ENCODE results near the gene STN1.

Gene STN1, protein sequence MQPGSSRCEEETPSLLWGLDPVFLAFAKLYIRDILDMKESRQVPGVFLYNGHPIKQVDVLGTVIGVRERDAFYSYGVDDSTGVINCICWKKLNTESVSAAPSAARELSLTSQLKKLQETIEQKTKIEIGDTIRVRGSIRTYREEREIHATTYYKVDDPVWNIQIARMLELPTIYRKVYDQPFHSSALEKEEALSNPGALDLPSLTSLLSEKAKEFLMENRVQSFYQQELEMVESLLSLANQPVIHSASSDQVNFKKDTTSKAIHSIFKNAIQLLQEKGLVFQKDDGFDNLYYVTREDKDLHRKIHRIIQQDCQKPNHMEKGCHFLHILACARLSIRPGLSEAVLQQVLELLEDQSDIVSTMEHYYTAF

DNA sequence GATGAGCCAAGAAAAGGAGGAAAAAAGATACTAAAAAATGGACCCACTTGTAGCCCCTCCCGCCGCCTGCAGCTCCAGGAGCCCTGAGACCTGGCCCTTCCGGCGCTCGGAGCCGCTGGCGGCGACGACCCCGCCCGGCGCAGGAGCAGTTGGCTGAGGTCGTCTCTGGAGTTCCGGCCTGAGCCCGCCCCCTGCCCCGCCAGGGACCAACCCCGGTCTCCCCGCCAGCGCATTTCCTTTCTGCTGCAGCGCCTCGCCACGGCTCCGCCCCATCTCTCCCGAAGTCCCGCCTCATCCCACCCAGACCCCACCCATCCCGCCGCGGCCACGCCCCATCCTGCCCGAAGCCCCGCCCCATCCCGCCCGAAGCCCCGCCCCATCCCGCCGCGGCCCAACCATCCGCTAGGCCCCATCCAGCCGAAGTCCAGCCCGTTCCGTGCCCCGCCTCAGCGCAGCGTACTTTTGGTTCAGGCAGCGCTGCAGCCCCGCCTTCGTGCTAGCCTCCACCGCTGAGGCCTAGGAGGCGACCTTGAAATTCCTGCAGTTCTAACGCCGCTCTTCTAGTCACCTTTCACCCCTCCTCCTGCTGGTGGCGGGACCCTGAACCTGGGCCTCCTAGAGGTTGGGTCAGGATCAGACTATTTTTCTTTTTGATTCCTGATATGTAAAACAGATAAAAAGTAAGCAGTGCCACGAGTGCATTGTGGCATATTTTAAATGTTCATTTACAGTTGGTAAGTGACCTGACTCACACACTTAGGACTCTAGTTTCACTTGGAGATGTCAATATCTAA lies at the start of gene STN1:
Gene STN1 (minus strand): TSS at position 132 of the 794 bp plus-strand sequence. CDS start 590 bp downstream, outside the sequence.
- DNase-seq: peak; percentile 93

DNA sequence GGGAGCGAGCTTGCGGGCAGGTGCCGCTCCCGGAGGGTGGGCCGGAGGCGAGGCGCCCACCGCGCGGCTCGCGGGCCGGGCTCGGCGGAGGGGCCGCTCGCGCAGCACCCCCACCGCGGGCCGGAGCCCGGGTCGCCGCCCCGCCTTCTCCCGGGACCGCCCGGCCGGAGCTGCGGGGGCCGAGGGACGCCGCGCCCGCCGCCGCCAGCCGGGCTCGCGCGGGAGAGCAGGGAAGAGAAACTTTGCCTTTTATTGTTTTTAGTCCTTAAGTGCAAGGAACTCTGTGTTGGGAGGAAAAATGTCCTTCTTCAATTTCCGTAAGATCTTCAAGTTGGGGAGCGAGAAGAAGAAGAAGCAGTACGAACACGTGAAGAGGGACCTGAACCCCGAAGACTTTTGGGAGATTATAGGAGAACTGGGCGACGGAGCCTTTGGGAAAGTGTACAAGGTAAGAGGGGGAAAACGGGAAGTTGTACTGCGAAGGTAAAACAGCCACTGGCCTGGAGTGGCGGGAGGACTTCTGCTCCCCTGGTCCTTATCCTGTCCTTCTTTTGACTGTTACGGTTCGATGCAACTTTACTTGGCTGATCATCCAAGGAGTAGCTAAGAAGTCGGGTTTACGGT lies 49.6 kb upstream of the STN1 start:
- peak; percentile 36 for DNase-seq

DNA sequence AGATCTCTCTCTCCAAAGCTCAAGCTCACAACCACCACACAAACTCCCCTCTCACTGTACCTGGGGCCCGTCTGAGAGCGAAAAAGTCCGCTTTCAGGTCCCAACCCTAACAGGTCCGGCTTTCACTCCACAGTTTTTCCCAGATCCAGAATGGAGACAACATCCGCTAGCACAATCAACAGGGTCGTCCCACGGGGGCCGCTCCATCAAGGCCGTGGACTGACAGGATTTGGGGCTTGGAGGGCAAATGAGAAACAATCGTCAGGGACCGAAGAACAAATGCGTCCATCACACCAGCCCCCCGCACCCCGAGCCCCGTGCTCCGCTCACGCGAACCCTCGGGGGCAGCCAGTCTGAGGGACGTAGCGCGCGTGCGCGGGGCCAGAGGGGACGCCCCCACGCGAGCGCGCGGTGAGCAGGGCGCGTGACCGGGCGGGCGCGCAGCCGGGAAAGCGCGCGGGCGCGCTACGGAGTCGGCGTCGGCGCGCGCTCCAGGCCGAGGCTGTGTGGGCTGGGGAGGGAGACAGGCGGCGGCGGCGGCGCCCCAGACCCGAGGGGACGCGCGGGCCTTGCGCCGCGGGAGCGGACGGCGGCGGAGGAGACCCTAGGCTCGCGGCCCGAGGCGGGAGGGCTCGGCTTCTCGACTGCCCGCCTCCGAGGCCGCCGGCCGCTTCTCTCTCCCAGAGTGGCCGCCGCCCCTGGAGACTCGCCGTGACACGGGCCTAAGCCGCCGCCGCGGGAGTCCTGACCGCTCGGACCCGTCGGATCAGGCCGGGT lies 48.9 kb upstream of the STN1 start, which contains the start of gene SLK:
Gene SLK (plus strand): TSS at position 470 of the 777 bp plus-strand sequence. CDS start 606 bp downstream, outside the sequence.
- DNase-seq: peak; percentile 37

DNA sequence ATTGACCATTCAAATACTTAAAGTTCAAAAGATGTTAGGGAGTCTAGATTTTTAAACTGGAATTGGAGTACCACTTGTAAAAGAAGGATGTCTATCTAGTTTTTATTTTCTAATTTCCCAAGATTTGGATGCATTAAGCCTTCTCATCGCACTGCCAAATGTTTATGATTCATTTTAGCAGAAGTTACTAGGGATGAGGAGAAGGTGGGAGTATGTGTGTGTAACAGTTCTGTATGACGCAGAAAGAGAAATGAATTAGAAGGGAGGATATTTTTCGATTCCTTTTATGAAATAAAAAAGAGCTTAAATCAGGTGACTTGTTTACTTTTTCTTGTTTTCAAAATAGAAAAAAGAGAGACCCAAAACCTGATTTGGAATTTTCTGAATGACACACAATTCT lies 42.1 kb upstream of the STN1 start:
- no peak for DNase-seq

DNA sequence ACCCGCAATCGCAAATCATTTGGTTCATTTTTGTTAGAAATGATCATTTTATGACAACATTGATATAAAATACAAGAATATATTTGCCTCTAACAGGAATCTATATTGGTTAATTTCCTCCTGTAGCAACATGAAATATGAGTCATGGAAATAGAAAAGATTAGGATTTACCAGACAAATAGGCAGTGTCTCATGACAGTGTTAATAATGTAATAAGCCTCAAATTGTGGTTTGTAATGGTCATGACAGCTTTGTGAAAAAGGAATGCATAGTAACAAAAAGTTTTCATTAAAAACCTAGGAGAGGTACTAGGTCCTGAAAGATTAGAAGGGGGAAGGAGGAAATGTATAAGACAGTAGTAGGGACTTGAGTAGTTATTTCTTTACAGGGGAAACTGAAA lies 41.0 kb upstream of the STN1 start:
- DNase-seq: no peak

DNA sequence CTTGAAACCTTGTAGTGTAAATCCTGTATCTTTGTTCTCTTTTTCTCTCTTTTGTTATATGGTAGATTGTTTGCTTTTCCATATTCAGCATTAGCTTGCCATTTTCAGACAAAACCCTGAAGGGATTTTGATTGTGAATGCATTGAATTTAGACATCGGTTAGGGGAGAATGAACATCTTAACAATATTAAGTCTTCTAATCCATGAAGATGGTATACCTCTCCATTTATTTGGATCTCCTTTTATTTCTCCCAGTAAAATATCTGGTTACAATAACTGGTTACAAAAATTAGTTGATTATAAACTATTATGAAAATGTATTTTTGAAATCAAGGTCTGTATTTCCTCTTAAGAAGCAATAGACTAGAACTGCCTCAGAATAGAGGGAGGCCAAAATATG lies 36.6 kb upstream of the STN1 start:
- DNase-seq: no peak

DNA sequence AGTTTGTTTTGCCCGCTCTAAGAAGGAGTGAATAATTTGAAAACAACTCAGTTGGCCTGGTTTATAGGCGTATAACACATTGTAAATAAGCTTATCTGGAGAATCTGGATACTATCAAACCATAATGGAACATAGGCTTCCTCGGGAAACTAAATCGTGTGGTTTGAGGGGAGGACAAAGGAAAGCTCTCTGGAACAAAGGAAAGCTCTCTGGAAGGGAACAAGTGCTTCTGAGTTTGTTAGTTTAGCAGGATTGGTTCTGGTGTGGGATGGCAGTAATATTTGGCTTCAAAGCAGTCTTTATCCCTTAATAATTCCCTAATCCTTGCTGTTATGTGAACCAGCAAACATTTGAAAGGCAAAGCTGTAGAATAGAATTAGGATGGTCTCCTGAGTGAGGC lies 34.0 kb upstream of the STN1 start:
- no peak for DNase-seq

DNA sequence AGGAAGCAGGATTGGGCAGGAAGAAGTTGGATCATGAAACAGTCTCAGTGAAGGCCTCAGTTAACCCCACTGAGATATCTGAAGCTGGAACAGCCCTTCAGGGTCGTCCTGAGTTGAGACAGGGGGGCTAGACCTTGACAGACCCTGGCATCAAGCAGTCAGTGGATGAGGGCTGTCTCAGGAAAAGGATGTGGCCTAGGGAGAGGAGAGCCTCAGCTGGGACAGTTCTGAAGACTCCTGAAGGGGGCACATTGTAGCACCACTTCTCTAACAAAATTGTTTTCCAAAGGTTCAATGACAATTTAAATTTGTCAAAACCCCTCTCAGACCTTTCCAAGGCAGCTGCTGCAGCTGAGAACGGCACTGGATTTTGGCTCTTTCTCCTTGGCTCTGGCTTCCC lies 33.2 kb upstream of the STN1 start:
- DNase-seq: no peak

DNA sequence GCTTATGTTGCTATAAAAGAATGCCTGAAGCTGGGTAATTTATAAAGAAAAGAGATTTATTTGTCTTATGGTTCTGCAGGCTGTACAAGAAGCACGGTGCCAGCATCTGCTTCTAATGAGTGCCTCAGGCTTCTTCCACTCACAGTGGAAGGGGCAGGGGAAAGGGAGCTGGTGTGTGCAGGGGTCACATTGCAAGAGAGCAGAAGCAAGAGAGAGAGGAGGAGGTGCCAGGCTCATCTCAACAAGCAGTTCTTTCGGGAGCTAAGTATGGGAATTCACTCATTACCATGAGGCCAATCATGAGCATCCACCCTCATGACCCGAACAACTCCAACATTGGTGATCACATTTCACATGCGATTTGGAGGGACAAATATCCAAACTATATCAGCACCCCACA lies 31.7 kb upstream of the STN1 start:
- DNase-seq: no peak

DNA sequence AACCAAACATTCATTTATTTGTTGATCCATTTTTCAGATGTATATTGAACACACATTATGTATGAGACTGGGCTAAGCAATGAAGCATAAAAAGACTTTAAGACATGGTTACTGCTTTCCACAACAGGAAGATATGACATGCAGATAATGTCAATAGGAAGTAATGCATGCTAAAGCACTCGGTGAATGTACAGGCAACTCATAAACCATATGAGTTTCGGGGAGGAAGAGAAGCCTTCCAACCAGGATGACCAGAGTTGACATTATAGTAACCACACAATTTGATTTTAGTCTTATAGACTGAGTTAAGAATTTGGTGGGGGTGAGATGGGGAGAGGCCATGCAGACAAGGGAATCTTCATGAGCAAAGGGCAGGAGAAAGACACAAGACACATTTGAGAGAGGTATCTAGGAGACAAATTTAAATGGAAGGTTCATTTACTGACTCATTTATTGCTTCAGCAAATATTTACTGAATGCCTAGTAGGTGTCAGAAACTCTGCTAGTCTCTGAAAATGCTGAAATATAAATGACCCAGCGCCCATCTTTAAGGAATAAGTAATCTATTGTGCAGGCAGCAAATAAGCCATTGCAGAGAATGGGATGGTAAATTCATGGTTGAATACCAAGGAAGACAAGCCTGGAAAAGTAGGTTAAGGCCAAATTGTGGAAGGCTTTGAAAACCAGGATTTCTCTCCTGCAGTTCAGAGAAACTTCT lies 30.0 kb upstream of the STN1 start:
- DNase-seq: no peak

DNA sequence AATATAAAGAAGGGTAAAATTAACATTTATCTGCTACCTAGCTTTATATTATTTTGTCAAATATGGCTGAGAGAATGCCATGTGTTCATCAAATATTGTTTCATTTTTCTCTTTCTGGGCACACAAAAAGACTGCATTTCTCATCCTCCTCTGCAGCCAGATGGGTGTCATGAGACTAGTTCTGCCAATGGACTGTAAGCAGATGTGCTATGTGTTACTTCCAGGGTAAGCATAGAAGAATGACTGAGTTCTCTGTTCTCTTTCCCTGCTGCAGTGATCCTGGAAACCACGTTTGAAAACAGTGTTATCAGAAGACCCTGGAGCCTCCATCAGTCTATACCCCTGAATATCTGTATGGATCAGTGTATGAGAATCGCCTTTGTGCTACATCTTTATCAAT lies 24.9 kb upstream of the STN1 start:
- DNase-seq: no peak

DNA sequence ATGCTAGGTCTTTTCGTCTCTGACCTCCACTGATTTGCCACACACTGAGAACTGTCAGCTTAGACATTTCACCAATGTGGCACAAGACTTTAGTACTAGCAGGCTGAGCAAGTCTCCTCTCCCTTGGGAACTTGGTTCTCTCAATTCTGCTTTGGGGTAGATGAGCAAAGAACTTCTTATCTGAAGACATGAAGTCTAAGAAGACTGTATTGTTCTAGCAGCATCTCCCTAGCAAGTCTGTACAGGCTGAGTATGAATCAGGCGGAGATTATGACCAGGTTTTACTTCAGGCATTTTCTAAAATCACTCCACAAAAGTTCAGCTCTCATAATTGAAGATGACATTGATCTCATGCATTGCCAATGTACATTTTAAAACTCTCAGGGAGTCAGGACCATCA lies 23.8 kb upstream of the STN1 start:
- DNase-seq: no peak

DNA sequence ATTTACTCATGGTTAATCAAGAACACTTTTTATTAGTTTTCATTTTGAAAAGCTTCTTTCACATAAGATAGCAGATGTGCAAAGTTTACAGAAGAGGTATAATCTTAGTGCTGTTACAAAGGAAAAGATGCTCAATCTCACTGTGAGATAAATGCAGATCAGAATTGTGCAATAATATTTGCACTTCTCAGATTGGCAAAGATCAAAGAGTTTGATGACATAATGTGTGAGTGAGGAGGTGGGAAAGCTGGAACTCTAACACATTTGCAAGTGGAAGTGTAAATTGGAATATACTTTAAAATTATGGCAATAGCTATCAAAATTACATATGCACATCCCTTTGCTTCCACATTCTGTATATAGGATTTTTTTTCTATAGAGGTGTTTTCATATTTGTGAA lies 21.5 kb upstream of the STN1 start:
- DNase-seq: no peak

DNA sequence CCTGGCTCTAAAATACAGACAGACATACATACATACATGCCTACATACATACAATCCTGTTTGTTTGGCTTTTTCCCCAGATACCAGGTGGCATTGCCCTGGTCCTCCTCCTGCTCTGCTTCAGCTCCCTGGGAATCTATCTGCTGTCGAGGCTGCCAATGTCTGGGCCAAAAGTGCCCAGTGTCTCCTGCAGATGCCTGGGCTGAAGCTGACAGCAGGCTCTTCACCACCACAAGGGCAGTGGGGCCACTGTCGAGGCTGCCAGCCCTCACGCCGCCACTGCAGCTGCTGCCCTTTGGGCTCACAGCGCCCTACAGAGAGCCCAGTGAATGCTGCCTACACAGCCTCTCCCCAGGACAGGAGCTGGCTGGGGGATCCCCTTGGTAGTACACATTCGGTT lies 18.0 kb upstream of the STN1 start:
- no peak for DNase-seq

DNA sequence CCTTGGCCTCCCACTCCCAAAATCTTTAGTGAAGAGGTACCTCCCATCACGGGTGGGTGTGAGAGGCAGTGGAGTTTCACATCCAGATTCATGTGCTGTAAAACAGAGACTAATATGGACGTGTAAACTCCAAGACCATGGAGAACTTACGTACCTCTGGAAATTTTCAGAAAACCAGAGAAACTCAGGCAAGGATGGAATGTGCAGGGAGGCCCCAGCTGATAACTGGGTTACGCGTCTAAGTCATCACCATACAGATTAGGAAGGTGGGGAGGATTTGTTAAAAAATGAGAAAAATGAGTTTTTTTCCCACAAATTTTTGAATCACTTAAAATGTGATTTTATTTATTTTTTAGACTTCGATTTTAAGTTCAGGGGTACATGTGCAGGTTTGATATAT lies 16.3 kb upstream of the STN1 start:
- DNase-seq: no peak

DNA sequence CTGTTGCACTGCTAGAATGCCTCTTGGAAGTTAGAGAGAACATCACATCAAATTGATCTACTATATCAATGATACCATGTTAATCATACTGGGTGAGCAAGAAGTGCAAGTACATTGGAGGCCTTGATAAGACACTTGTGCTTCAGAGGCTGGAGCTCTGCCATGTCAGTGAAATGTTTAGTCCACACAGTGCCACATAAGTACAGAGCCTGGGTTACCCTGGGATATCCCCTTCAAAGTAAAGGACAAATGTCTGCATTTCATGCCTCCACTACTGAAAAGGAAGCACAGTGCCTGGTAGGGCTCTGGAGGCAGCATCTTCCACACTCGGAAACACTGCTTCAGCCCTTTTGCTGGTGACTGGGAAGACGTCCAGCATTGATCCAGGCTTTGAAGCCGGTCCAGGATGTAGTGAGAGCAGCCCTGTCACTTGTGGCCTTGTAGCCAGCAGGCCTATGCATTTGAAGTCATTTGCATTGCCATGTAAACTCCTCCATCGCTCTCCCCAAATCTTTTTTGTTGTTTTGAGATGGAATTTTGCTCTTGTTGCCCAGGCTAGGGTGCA lies 15.7 kb upstream of the STN1 start:
- DNase-seq: no peak

DNA sequence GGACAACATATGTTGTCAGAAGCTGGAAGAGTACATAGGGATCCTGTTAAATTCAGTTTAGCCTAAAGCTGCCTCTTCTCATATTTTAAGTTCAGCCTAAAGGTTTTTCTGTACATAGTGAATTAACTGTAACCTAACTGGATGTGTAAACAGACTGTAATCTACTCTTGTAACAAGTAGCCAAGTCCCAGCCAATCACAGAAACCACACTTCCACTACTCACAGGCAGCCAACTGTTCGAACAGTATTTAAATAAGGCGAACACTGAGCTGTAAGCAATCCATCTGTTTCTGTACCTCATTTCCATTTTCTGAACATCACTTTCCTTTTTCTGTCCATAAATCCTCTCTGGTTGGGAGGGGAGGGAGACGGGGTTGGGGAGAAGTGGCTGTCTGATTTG lies 15.0 kb upstream of the STN1 start:
- no peak for DNase-seq

DNA sequence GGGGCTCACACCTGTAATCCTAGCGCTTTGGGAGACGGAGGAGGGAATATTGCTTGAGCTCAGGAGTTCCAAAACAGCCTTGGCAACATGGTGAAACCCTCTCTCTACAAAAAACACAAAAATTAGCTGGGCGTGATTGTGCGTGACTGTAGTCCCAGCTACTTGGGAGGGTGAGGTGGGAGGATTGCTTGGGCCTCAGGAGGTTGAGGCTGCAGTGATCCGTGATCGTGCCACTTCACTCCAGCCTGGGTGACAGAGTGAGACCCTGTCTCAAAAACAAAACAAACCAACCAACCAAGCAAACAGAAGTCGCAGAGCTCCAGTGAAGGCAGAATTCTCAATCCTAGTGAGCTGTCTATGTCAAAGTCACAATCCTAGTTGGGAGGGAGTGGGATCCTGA lies 14.3 kb upstream of the STN1 start:
- no peak for DNase-seq

DNA sequence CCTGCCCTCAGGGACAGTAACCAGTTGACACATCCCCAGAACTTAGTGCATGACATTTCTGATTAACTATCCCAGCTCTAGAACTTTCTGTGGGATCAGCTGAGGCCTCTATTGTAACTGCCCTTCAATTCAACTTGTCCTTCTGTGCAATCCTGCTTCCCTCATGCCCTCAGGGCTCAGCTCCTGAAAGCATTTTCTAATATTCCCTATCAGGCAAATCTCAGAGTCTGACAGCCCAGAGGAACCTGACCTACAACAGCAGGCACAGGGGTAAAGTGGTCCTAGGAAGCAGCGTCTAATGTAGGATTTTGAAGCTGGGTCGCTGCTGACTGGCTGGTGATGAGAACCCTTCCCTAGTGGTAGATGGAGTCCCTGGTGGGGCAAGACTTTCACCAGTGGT lies 13.6 kb upstream of the STN1 start:
- DNase-seq: no peak

DNA sequence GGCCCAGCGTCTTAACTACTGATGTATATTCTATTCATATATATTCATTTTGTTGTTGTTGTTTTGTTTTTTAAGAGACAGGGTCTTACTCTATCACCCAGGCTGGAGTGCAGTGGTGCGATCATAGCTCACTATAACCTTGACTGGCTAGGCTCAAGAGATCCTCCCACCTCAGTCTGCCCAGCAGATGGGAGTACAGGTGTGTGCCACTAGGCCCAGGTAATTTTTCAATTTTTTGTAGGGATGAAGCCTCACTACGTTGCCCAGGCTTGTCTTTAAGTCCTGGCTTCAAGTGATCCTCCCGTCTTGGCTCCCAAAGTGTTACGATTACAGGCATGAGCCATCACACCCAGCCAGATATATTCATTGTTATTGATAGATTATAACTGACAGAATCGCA lies 12.9 kb upstream of the STN1 start:
- no peak for DNase-seq

DNA sequence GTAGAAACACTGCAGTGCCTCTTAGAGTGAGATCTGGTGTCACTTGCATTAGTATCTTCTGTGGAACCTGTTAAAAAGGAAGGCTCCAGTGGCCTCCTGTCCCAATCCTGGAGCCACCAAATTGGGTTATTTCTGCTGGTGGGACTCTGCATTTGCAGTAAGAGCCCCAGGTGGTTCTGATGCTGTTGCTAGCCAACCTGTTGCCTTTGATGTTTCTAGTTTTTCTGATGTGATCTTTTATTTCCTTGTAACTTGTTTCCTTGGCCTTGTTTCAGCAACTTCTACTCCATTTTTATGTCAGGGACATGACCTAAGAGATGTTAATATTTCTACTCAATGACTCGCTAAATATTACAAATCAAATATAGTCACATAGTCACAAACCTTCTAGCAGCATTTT lies 12.5 kb upstream of the STN1 start:
- DNase-seq: no peak

DNA sequence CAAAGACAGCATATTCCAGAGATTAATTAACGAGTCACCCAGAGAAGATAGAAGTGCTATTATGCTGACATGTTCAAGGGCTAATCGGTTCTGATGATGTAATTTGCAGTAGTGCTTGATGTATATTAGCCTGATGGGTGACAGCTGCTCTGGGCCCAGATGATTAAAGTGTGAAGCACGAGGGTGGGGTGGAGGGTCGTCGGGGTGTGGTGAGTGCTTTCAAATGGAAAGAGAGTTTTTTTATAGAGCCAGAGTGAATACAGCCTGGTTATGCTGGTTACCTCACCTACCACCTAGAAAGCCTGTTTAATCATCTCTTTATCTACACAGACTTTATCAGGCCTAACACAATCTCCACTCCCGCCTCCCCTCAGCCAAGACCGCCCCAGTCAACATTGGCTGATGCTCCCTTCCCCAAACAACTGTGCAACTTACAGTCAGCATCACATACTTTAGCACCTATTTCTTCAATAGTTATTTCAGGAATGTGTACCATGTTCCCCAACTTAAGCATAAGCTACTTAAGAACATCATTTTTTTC lies 11.5 kb upstream of the STN1 start:
- DNase-seq: no peak

Data from GF-D8 (cell line).